Posterior cingulate gyrus (tissue), 11 donors: ENCODE results near the gene ALDOB.

Experiments
- DNase-seq, 10 donors: peaks; one replicate each; pipeline versions ENCODE4 v3.0.0 to v3.0.0-alpha.2; 2020 to 2021; ENCODE audit warnings: mixed read lengths in 3 of 10
- intact Hi-C: fragments of 100-400 bp; cut with DNase I; formaldehyde crosslinking; loops from one replicate; pipeline ENCODE4 v1.15.1; 2023

Gene ALDOB

GRCh38 chr9:101429736-101430135 lies 5.8 kb downstream of the ALDOB start:
- no peak for DNase-seq
- intact Hi-C loops, result no loop called here

- no peak for DNase-seq
- intact Hi-C loops, result no loop called here
Observed at GRCh38 chr9:101428909-101429308, 6.7 kb downstream of the ALDOB start.

GRCh38 chr9:101427957-101428655 lies 7.5 kb downstream of the ALDOB start:
- no peak for DNase-seq
- intact Hi-C loops, result no loop called here

DNA sequence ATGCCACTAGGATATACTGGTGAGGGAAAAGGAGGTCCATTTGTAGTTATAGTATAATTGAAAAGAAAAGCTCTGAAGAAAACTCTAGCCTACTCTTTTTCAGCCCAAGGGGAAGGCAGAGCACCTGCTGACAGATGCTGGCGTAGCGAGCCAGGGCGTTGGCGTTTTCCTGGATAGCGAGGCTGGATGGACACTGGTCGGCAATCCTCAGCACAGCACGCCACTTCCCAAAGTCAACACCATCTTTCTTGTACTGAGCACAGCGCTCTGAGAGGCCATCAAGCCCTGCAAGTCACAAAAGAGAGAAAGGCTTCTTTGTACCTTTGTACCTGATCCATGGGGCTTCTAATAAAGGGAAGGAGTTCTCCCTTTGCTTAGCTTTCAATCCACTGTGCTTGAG lies 8.2 kb downstream of the ALDOB start:
- intact Hi-C loops, result no loop called here
- no peak for DNase-seq

DNA sequence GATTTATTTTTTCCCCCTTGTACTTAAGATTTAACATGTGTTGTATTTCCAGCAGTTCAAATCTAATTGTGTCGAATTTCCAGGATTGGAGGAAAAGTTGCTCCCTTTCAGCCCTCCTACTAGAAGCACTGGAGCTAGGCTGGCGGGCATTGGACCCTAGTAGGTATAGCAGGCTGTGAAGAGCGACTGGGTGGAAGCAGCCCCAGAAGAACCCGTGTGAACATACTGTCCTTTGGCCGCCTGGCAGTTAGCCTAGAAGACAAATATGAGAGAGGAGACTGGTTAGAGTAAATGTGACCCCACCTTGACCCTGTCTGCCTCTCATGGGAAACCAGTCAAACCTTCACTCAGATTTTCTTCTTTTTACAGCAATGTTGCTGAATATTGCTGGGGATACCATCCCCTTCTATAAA lies 13.9 kb downstream of the ALDOB start:
- DNase-seq, result no peak
- intact Hi-C loops, result no loop called here

- DNase-seq, result no peak
- intact Hi-C loops, result no loop called here
Observed at GRCh38 chr9:101419863-101420262, 15.7 kb downstream of the ALDOB start.

DNA sequence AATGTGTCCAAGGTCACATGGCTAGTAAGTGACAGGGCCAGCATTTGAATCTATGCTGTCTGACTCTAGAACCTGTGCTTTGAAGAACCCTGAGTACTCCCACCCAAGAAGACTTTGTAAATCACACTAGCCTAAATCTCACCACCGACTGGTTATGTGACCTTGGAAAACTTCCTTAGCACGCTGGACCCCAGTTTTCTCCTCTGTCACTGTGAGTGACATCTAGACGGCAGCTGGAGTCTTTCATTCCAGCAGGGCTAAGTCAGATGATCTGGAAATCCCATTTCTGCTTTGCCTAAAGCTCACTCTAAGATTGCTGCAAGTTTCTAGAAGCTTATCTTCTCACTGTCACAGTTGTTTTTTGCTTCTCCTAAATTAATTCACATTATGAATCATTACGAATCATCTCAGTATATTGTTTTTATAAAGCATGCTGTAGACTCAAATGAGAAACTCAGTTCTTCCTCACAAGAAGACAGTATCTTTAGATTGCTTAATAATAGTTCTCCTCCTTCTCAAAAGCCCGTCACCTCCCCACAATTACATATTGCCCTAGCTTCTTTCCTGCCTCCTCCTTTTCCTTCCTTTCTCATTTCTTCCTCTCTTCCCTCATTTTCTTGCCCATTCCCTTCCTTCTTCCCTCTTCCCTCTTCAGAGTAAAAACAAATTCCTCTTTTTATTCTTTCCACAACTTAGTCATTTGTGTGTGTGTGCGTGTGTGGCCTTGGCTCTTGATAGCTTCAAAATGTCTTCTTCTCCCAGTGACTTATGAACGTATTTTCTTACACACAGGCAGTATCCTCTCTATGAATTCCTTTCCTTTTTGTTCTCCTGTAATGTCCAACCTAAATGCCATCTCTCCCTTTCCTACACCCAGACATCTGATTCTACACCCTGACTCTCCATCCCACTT lies 16.8 kb downstream of the ALDOB start:
- peak in 1 of 10 donors; percentile 8 for DNase-seq
- intact Hi-C loops, result no loop called here

- intact Hi-C loops, result no loop called here
- DNase-seq, result no peak
Observed at GRCh38 chr9:101417977-101418376, 17.6 kb downstream of the ALDOB start.

DNA sequence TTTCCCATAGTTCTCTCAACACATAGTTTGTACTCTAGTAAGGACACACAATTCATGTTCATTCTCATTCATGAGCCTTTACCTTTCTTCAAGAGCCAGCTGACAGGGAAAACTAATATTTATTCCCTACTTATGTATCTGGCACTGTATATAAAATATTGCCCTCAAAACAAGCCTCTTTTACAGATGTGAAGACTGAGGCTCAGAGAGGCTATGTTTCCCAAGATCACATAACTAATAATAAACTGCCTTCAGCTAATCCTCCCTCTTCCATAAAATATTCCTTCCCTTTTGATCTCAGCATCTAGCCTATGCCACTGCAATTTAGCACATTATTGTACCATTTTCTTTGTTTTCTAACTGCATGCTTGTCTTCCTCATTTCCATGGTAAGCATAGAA lies 18.2 kb downstream of the ALDOB start:
- no peak for DNase-seq
- intact Hi-C loops, result no loop called here

GRCh38 chr9:101415578-101415977 lies 20.0 kb downstream of the ALDOB start:
- no peak for DNase-seq
- intact Hi-C loops, result no loop called here

DNA sequence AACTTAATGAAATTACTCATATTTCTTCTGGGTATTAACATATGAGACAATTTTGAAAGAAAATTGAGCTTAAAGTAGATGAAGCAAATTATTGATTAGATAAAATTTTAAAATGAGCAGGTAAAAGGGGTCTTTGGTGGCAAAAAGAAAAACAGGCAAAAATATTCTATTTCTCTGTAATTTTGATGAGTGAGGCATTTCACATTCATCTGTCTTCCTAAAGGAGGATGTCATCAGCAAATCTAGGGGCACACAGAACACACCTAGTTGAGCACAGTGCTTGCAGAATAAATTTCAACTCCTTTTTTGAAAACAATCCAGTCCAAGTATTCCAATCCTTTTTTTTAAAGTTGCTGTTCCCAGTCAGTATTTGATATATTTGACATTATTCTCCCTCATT lies 20.7 kb downstream of the ALDOB start:
- intact Hi-C loops, result no loop called here
- no peak for DNase-seq

DNA sequence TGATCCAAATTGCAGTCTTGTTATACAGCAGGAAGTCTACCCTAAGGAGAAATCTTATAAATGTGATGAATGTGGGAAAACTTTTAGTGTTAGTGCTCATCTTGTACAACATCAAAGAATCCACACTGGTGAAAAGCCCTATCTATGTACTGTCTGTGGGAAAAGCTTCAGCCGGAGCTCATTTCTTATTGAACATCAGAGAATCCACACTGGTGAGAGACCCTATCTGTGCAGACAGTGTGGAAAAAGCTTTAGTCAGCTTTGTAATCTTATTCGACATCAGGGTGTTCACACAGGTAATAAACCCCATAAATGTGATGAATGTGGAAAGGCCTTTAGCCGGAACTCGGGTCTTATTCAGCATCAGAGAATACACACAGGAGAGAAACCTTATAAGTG lies 26.5 kb downstream of the ALDOB start:
- no peak for DNase-seq
- intact Hi-C loops, result no loop called here

- intact Hi-C loops, result no loop called here
- DNase-seq, result no peak
Observed at GRCh38 chr9:101408374-101409078, 27.0 kb downstream of the ALDOB start.

GRCh38 chr9:101403516-101404285 lies 31.9 kb downstream of the ALDOB start:
- no peak for DNase-seq
- intact Hi-C loops, result no loop called here

- DNase-seq, result peak in 1 of 10 donors; percentile 56
- intact Hi-C loops, result no loop called here
Observed at GRCh38 chr9:101400120-101400519, 35.5 kb downstream of the ALDOB start.

DNA sequence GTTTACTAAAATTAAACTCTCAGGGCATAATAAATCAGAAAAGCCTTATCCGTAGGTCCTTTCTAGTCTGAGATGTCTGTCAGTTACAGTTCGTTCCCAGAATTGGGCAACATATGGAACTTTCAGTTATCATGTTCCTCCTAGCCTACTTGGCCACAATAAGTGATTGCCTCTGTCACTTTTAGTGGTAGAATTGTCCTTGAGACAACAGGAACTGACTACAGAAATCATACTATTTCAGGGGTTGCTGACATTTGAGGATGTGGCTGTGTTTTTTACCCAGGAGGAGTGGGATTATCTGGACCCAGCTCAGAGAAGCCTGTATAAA lies 36.0 kb downstream of the ALDOB start:
- no peak for DNase-seq
- intact Hi-C loops, result loop anchor here (5.0 kb wide), 1 partner anchor 133 kb away; the partner anchor contains the start of gene RNF20

DNA sequence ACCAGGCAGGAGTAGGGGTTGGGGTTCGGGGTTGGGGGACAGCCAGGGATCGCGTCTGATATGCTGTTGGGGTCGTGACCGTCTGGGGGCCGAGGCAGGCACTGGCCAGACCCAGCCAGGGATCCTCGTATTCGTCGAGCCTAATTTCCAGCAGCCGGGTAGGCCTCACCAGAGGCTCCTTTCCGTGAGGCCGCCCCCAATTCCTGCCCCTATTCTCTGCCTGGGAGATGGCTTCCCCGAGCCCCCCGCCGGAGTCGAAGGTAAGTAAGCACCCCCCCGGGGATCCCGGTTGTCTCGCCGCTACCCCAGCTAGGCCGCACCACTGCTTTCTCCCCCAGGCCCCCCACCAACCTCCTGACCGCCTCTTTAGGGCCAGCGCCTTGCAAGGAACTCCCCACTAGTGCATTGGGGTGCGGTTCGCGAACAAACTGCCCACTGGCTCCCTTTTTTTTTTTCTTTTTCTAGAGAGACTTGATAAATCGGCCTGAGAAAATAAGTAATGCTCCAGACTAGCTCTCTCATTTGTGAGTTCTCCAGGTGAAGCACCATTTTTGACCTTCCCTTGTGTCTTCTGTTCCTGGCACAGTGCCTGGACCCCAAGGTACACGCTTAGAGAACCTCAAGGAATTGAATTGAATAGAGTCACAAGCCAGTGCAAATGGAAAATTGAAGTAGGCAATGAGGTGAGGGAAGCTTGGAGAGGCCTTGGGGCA lies 36.5 kb downstream of the ALDOB start:
- DNase-seq, result peak in 4 of 10 donors; percentile 9 to 85 (median 68)
- intact Hi-C loops, result loop anchor here (5.0 kb wide), 1 partner anchor 133 kb away; the partner anchor contains the start of gene RNF20

DNA sequence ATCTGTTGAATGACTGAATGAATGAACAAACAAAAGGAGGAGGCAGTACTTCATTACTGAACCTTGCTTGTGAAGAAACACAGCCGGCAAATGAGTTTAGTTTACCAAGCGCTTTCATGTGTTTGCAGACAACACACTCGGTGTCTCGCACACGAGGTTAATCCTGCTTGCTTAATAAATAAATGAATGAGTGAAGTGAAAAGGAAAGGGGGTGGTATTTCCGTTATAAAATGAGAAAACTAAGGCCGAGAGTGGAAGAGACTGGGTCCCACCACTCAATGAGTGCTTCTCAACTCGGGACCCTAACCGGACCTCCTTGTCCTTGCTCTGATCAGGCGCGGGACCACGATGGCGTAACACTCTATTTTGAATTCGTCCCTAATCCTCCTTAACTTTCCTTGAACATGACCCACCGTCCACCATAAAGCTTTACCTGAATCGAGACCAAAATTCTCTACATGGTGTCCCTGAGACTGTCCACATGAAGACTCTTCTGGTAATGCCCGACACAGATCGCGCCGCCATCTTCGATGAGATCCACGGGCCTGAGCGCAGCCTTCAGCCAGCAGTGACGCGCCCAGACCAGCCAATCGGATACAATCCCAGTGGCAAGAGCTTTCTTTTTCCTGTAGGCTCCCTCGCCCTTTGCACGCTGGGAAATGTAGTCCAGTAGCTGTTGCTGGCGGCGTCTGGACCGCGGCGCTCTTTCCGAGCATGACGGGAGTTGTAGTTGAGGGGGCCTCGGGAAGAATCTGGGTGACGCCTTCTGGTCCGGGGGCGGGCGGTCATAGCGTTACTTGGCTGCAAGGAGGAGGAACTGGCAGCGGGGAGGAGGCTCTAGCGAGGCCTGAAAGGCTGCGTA lies 37.3 kb downstream of the ALDOB start, which contains the start of the genes MRPL50 and ZNF189:
Gene MRPL50, minus strand, starts transcription at position 551 of the 862 bp plus-strand sequence. Its CDS starts 26 bp downstream, at position 525.
Gene ZNF189, plus strand, starts transcription at position 784 of the 862 bp plus-strand sequence. CDS start 306 bp downstream, outside the sequence.
- intact Hi-C loops, result loop anchor here (5.0 kb wide), 1 partner anchor 134 kb away; the partner anchor contains the start of gene RNF20
- peak; percentile 98 to 100 (median 99) for DNase-seq
